Activated CD4-positive, CD25-positive, alpha-beta regulatory T cell treated with anti-CD3 and anti-CD28 coated beads, Interleukin-2, amount 50 U/mL, for 72 hours (primary cell): ENCODE results near the gene SHISAL2A.
A peak's percentile ranks its signal among the peaks of the same experiment; 100 is the strongest.
"Not testable (repeated sequence)": the region's sequence is repeated elsewhere in the genome, so short reads cannot be mapped to it uniquely, and the experiment has no call there.

Experiments used
- DNase-seq: peaks from one replicate; pipeline ENCODE4 v3.0.0; 2021

The SHISAL2A gene

DNA sequence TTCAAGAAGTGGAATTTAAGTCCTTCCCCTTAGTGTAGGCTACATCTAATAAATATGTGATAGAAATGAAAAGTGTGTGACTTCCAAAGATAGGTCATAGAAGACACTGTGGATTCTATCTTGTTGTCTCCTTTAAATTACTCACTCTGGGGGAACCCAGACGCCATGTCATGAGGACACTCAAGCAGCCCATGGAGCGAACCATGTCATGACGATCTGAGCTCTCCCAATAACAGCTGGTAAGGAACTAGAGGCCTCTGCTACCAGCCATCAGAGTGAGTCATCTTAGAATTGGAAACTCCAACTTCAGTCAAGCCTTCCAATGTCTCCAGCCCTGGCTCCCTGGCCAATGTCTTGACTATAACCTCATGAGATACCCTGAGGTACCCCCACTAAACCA lies 58.9 kb downstream of the SHISAL2A start:
- no peak for DNase-seq

DNA sequence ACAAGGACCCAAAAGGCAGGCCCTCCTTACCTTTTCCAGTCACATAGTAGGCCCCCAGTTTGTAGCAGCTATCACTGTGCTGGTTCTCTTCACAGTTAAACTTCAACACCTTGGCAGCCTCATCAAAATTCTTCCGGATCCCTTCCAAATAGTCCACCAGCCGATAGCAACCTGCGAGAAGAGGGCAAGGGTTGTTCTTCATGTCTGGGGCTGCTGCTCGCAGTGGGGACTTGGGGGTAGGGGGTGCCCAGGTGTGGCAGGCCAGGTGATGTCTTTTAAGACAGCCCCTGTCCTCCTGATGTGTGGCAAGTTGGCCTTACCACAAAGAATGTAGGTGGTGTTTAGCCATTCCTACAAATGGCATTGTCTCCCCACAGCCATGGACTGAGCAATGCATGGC lies 59.7 kb downstream of the SHISAL2A start:
- DNase-seq, result no peak

DNA sequence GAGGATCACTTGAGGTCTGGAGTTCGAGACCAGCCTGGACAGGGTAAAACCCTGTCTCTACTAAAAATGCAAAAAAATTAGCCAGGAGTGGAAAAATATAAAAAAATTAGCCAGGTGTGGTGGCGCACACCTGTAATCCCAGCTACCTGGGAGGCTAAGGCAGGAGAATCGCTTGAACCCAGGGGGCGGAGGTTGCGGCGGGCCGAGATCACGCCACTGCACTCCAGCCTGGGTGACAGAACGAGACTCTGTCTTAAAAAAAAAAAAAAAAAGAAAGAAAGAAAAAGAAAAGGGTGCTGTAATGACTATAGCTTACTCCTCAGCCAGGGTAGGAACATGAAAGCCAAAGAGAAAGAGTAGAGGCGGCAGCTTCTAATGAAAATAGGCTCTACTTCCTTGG lies 60.4 kb downstream of the SHISAL2A start:
- not testable (repeated sequence) for DNase-seq

DNA sequence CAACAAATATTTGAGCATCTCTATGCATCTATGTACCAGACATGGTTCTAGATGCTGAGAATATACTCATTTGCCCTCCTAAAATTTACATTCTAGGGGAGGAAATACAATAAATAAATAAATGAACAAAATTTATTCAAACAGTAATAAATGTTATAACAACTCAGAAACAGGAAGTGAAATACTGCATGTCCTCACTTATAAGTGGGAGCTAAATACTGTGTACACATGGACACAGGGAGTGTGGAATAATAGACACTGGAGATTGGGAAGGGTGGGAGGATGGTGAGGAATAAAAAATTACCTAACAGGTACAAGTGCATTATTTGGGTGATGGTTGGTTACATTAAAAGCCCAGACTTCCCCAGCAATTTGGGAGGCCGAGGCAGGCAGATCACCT lies 60.9 kb downstream of the SHISAL2A start:
- no peak for DNase-seq

DNA sequence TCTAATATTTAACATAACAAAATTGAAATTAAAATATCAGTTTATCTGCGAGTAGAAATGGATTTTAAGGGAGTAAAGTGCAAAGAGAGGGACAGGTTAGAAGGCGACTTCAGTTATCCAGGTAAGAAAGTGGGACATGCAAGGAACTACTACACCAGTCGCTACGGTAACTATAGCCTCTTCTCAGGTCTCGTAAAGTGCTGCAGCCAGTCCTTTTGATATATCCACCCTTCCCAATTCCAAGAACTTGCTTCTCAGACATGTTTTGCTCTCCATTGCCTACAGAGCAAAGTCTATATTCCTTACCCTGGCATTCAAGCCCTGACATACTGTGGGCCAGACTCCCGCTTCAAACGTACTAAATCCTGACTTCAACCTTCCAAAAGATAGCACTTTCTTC lies 62.7 kb downstream of the SHISAL2A start:
- no peak for DNase-seq

DNA sequence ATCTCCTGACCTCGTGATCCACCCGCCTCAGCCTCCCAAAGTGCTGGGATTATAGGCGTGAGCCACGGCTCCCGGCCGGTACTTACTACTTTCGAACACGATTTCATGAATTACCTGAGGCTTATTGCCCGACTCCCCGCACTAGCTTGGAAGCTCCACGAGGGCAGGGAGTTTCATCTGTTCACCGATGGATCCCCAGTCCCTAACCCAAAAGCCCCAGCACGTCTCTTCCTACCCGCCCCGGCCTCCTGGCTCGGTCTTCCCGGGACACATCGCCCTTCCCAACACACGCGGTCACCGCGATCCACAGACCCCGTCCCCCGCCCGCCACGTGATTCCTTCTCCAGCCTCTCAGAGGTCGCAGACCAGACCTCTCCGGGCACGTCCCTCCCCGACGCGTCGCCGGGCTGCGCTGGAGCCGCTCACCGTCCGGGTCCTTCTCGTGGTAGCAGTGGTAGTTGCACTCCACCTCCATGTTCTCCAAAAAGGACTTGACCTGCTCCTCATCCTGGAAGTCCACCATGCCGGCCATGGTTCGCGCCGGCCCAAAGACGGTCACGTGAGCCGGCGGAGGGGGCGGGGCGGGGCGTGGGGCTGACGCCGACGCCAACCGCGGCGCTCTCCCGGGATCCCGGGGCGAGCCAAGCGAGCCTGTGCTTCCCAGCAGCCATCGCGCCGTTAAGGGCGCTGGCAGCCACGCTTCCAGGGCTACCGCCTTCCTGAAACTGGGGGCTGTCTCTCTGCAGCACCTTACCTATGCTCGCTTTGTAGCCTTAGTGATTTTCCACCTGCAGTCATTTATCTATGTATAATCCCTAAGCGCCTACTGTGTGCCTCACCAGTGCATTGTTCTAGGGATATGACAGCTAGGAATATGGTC lies 65.1 kb downstream of the SHISAL2A start, which contains the start of gene COA7:
TSS of gene COA7 (minus strand) at position 553 of the 880 bp plus-strand sequence. CDS start at position 532, 21 bp downstream.
- DNase-seq, result peak; percentile 74

DNA sequence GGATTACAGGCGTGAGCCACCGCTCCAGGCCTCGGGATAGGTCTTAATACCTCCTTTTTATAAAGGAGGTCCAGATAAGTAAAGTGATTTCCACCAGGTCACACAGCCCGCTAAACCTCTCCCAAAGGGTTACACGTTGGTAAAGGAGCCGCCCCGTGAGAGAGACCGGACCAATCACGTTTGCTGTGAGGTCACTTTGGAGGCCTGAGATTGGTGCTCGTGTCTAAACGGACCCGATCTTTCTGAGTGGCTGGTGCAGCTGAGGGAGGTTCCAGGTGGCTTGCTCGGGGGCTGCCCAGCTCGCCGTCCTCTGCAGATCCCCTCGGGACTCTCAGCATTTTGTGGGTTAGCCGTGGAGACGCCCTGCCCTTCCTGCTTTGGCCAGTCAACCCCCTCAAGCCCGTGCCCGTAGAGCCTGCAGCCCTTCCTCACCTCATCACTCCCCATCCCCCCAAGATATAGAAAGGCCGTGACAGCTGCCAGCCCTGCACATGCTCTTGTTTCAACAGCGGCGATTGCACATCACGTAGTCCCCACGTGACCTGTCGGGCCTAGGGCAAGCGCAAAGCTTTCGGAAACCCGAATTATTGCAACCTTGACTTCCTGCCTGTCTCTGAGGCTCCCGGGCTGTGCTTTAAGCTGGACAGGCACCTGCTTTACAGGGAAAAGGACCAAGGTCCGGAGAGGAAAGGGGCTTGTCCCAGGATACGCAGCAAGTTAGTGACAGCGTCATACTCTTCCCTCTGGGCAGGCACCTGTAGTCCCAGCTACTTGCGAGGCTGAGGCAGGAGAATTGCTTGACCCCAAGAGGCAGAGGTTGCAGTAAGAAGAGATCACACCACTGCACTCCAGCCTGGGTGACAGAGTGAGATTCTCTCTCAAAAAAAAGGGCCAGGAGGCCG lies 70.2 kb downstream of the SHISAL2A start:
- peak; percentile 79 for DNase-seq

DNA sequence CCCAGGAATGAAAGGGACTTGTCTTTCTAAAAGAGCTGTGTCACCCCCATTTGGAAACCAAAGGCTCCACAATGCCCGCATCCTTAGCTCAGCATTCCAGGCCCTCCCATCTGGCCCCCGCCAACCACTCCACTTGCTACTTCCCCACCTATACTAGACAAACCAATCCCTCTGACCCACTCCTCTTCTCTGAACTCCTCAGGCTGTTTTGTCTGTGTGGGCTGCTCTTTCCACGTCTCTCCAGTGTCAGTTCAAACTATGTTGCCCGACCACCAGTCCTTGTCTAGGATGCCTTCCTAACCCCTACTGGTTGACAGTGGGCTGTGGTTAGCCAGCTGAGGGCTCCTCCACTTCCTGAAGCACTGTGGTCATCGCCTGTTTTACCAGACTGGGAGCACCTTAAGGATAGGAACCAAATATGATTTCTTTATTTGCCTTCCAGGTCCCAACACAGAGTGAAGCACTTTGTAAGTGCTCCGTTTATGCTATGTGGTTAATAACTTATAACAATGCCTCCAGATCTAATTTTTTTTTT lies 73.2 kb downstream of the SHISAL2A start:
- no peak for DNase-seq
